HCT116 (cell line): ENCODE data around the gene TESPA1.

Experiments
- CEBPB ChIP-seq: IDR thresholded peaks from 2 replicates; pipeline ENCODE4 v1.6.1; 2012; ENCODE audit warnings: low read depth
- EZH2 ChIP-seq: fragments of 200-600 bp; sonication (generic); IDR thresholded peaks from 2 replicates; pipeline ENCODE4 v1.6.1; 2017; ENCODE audit warnings: antibody characterized with exemption, mixed run types
- TF ChIP-seq, protein P1 (sequence below): IDR thresholded peaks from 2 replicates; pipeline ENCODE4 v1.6.1; 2012
- TF ChIP-seq, protein P2 (sequence below): IDR thresholded peaks from 2 replicates; pipeline ENCODE4 v1.6.1; 2011; ENCODE audit warnings: mild to moderate bottlenecking, low read length, moderate library complexity; ENCODE audit not compliant: insufficient replicate concordance; ENCODE audit errors: extremely low read depth

DNA sequence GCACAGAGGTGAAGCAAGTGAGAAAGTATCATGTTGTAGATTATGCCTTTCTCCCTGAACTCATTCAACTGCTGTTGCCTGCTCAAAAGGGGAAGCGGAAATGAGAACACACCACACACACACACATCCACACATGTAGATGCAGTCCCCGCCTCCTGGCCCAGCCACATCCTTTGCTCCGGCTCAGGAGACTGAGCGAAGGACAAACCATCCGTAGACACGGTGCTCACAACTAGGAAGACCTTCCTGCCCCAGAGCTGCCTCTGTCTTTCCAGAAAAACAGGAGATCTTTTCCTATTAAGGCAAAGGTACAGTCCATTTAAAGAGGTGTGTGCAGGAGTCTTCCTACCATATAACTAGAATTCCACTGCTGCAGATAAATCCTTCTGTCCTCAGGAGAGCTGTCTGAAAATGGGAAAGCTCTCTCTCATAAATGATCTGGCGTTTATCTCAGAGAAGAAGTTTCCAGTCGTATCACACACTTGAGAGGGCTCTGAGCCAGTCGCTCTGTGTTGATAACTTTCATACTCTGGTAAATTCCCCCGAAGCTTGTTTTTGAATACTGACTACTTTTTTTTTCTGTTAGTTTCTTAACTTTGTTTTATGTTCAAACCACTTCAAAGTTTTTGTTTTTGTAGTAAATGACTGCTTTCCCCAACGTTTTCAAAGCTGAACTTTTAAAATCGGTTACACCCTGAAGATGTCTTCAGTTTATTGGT is at the start of gene TESPA1:
- TF ChIP-seq EZH2, result no peak
- TF ChIP-seq, protein P1, sequence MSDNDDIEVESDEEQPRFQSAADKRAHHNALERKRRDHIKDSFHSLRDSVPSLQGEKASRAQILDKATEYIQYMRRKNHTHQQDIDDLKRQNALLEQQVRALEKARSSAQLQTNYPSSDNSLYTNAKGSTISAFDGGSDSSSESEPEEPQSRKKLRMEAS, result no peak
- no peak for TF ChIP-seq CEBPB
- TF ChIP-seq, protein P2, sequence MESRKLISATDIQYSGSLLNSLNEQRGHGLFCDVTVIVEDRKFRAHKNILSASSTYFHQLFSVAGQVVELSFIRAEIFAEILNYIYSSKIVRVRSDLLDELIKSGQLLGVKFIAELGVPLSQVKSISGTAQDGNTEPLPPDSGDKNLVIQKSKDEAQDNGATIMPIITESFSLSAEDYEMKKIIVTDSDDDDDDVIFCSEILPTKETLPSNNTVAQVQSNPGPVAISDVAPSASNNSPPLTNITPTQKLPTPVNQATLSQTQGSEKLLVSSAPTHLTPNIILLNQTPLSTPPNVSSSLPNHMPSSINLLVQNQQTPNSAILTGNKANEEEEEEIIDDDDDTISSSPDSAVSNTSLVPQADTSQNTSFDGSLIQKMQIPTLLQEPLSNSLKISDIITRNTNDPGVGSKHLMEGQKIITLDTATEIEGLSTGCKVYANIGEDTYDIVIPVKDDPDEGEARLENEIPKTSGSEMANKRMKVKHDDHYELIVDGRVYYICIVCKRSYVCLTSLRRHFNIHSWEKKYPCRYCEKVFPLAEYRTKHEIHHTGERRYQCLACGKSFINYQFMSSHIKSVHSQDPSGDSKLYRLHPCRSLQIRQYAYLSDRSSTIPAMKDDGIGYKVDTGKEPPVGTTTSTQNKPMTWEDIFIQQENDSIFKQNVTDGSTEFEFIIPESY, result no peak
